ENCODE measurements around the gene LETM1. TPM values are rescaled to one million over a fixed set of nuclear protein-coding genes. Genes with fewer than 3 reads are reported as not detected.

Gene LETM1
- total RNA-seq, 6 donors from 2014 or later = 31.4 to 98.5 (median 47.8) TPM

- no peaks in the 10 kb centered on the region for H3K36me3 ChIP-seq
- DNase-seq (peak in 1 of 2 donors; percentile 68), ATAC-seq (ENCODE audit: low FRiP score in 2 of 2) (peak in 1 of 2 donors; percentile 34)
- H3K9me3 ChIP-seq = no peaks in the 10 kb centered on the region
- H3K4me3 ChIP-seq = peak overlapping the region; percentile 2 to 55 (median 45)
- TF ChIP-seq POLR2A (IDR thresholded peaks at IDR 0.05) = no peak
- TF ChIP-seq CTCF (IDR thresholded peaks at IDR 0.05) = peak in 3 of 6 experiments; percentile 21 to 43 (median 23)
- WGBS, 2 donors = 26 to 39% methylated on average over 11 to 12 of the region's 32 CpGs
- H3K27ac ChIP-seq = peak overlapping the region; percentile 67 to 87 (median 74)
- H3K27me3 ChIP-seq = peaks cover 0 to 11% (median 1%) of the 10 kb centered on the region in 4 donors
- H3K4me1 ChIP-seq = peaks cover 25 to 72% (median 54%) of the 10 kb centered on the region in 4 donors
Measured at GRCh38 chr4:1767770-1768366, 88.1 kb downstream of the LETM1 start.

- Histone ChIP-seq H3K4me1 (peaks cover 25 to 73% (median 55%) of the 10 kb centered on the region in 4 donors), H3K27ac (peak overlapping the region; percentile 67 to 87 (median 74)), H3K9me3 (no peaks in the 10 kb centered on the region), H3K4me3 (peak overlapping the region in 3 of 4 donors; percentile 41 to 55 (median 49)), H3K27me3 (peaks cover 0 to 11% (median 1%) of the 10 kb centered on the region in 4 donors), H3K36me3 (no peaks in the 10 kb centered on the region)
- TF ChIP-seq CTCF (IDR thresholded peaks at IDR 0.05) = no peak
- TF ChIP-seq POLR2AphosphoS5 (IDR thresholded peaks at IDR 0.05) = no peak
- no peak for TF ChIP-seq EP300 (IDR thresholded peaks at IDR 0.05)
- peak in 1 of 4 donors; percentile 0 for TF ChIP-seq POLR2A (IDR thresholded peaks at IDR 0.05)
- DNase-seq (no peak), ATAC-seq (ENCODE audit: low FRiP score in 2 of 2) (peak in 1 of 2 donors; percentile 10)
- 0% methylated on average over 13 of the region's 84 CpGs; no CpG with 5 or more reads in 1 of the 2 donors for WGBS, 2 donors
Measured at GRCh38 chr4:1767061-1767769, 88.7 kb downstream of the LETM1 start.

- peak overlapping the region; percentile 54 to 87 (median 71) for H3K27ac ChIP-seq
- TF ChIP-seq CTCF (IDR thresholded peaks at IDR 0.05) (no peak), POLR2A (IDR thresholded peaks at IDR 0.05) (peak in 1 of 4 donors; percentile 14), EP300 (IDR thresholded peaks at IDR 0.05) (no peak), POLR2AphosphoS5 (IDR thresholded peaks at IDR 0.05) (no peak)
- peaks cover 0 to 11% (median 1%) of the 10 kb centered on the region in 4 donors for H3K27me3 ChIP-seq
- H3K36me3 ChIP-seq = no peaks in the 10 kb centered on the region
- no peaks in the 10 kb centered on the region for H3K9me3 ChIP-seq
- peaks cover 25 to 65% (median 52%) of the 10 kb centered on the region in 4 donors for H3K4me1 ChIP-seq
- DNase-seq = peak in 1 of 2 donors; percentile 44
- WGBS, 2 donors = 32 to 71% methylated on average over 6 to 29 of the region's 41 CpGs
- peak in 1 of 2 donors; percentile 4 for ATAC-seq (ENCODE audit: low FRiP score in 2 of 2)
- peak overlapping the region in 3 of 4 donors; percentile 41 to 55 (median 49) for H3K4me3 ChIP-seq
Measured at GRCh38 chr4:1766106-1767060, 89.6 kb downstream of the LETM1 start.

- TF ChIP-seq EP300 (IDR thresholded peaks at IDR 0.05) (no peak), CTCF (IDR thresholded peaks at IDR 0.05) (no peak), POLR2A (IDR thresholded peaks at IDR 0.05) (no peak), POLR2AphosphoS5 (IDR thresholded peaks at IDR 0.05) (no peak)
- Histone ChIP-seq H3K27me3 (peaks cover 0 to 11% (median 1%) of the 10 kb centered on the region in 4 donors), H3K9me3 (no peaks in the 10 kb centered on the region), H3K4me3 (no peak overlapping the region), H3K36me3 (no peaks in the 10 kb centered on the region), H3K4me1 (peaks cover 31 to 67% (median 53%) of the 10 kb centered on the region in 4 donors), H3K27ac (peak overlapping the region in 3 of 4 donors; percentile 35 to 87 (median 77))
- DNase-seq (no peak), ATAC-seq (ENCODE audit: low FRiP score in 2 of 2) (no peak)
- 79 to 86% methylated on average over 8 to 10 of the region's 10 CpGs for WGBS, 2 donors
Measured at GRCh38 chr4:1765409-1766072, 90.4 kb downstream of the LETM1 start.

Data from upper lobe of left lung (tissue), 6 donors.